A673 (cell line): Measurements from ENCODE around the gene GH2. TPM values are rescaled to one million over a fixed set of nuclear protein-coding genes. Genes with fewer than 3 reads are reported as not detected.

Experiments
- BruUV-seq: library from RNA; stranded (reverse); fragments of 400-500 nt; replicated peaks from 2 replicates; lab custom pipeline; 2021; lab: Mats Ljungman, UMichigan
- CTCF ChIA-PET: fragments of 300-600 bp; sonication (Branson Sonifier 250); formaldehyde crosslinking; loops from one replicate; lab custom pipeline; 2022; ENCODE audit warnings: antibody characterized with exemption; lab: Charles Lee
- POLR2A ChIA-PET: fragments of 300-600 bp; sonication (Branson Sonifier 250); formaldehyde crosslinking; loops from one replicate; lab custom pipeline; 2022; ENCODE audit warnings: antibody characterized with exemption; ENCODE audit not compliant: low non-redundant PET; lab: Charles Lee
- DNase-seq: peaks from one replicate; pipeline ENCODE4 v3.0.0-alpha.2; 2015; ENCODE audit warnings: low spot score
- H3K27ac ChIP-seq: fragments of 200-600 bp; sonication (generic); 2 replicates; pipeline ENCODE4 v1.5.1; 2016; ENCODE audit warnings: mixed run types, low read depth, mild to moderate bottlenecking, mixed read lengths, antibody characterized with exemption, low read length; ENCODE audit not compliant: poor library complexity, severe bottlenecking
- H3K27me3 ChIP-seq: fragments of 200-600 bp; sonication (generic); replicated peaks from 2 replicates; pipeline ENCODE4 v1.6.1; 2017; ENCODE audit warnings: mixed run types, low read depth, mild to moderate bottlenecking, mixed read lengths, antibody characterized with exemption, low read length; ENCODE audit not compliant: insufficient read depth, poor library complexity
- H3K36me3 ChIP-seq: fragments of 200-600 bp; sonication (generic); 2 replicates; pipeline ENCODE4 v1.6.1; 2016; ENCODE audit warnings: mixed run types, mild to moderate bottlenecking, mixed read lengths, antibody characterized with exemption, low read length; ENCODE audit not compliant: insufficient read depth, poor library complexity, severe bottlenecking
- H3K4me1 ChIP-seq: fragments of 200-600 bp; sonication (generic); 2 replicates; pipeline ENCODE4 v1.6.1; 2017; ENCODE audit warnings: mixed run types, mild to moderate bottlenecking, mixed read lengths, antibody characterized with exemption, low read length; ENCODE audit not compliant: insufficient read depth, poor library complexity, severe bottlenecking
- H3K4me3 ChIP-seq: fragments of 200-600 bp; sonication (generic); 2 replicates; pipeline ENCODE4 v1.5.1; 2016; ENCODE audit warnings: low read depth, mixed run types, mild to moderate bottlenecking, mixed read lengths, low read length; ENCODE audit not compliant: poor library complexity, severe bottlenecking
- H3K9me3 ChIP-seq: fragments of 200-600 bp; sonication (generic); 2 replicates; pipeline ENCODE4 v1.6.1; 2016; ENCODE audit warnings: mixed run types, low read depth, mild to moderate bottlenecking, mixed read lengths, antibody characterized with exemption, low read length; ENCODE audit not compliant: poor library complexity, severe bottlenecking
- CTCF ChIP-seq: fragments of 300-800, 200-600 bp; sonication (generic); conservative IDR thresholded peaks from 2 replicates; pipeline ENCODE4 v1.5.1; 2017; ENCODE audit warnings: low read depth, mild to moderate bottlenecking, antibody characterized with exemption, low read length, moderate library complexity, mixed read lengths
- EZH2 ChIP-seq: fragments of 200-600 bp; sonication (generic); IDR thresholded peaks from 2 replicates; pipeline ENCODE4 v1.6.1; 2017; ENCODE audit warnings: borderline replicate concordance, low read depth, mild to moderate bottlenecking, mixed read lengths, antibody characterized with exemption, low read length; ENCODE audit not compliant: poor library complexity, severe bottlenecking
- intact Hi-C: fragments of 100-400 bp; cut with micrococcal nuclease; formaldehyde crosslinking; loops from one replicate; pipeline ENCODE4 v1.10.0; 2022; ENCODE audit not compliant: unreplicated experiment
- total RNA-seq: library from RNA; stranded (reverse); gene quantifications from 2 replicates; pipeline ENCODE4 v1.2.3, GENCODE V29; 2021

The GH2 gene
- total RNA-seq, 1 experiment from 2014 or later, result not detected

GRCh38 chr17:63928966-63929695 is 47.4 kb upstream of the GH2 start:
- H3K4me1 ChIP-seq, result peaks cover 15% of the 10 kb centered on the region
- POLR2A ChIA-PET, result no interaction called here
- BruUV-seq, result no TSS peak
- H3K4me3 ChIP-seq, result no peak overlapping the region
- H3K36me3 ChIP-seq, result no peaks in the 10 kb centered on the region
- H3K9me3 ChIP-seq, result no peaks in the 10 kb centered on the region
- CTCF ChIA-PET, result no interaction called here
- no peaks in the 10 kb centered on the region for H3K27me3 ChIP-seq
- DNase-seq, result no peak
- TF ChIP-seq EZH2 (no peak), CTCF (no peak)
- intact Hi-C loops, result no loop called here
- H3K27ac ChIP-seq, result no peak overlapping the region

- TF ChIP-seq CTCF (no peak), EZH2 (no peak)
- Histone ChIP-seq H3K9me3 (no peaks in the 10 kb centered on the region), H3K36me3 (no peaks in the 10 kb centered on the region), H3K4me3 (no peak overlapping the region), H3K27me3 (no peaks in the 10 kb centered on the region), H3K4me1 (peaks cover 15% of the 10 kb centered on the region), H3K27ac (no peak overlapping the region)
- BruUV-seq, result no TSS peak
- intact Hi-C loops, result no loop called here
- no peak for DNase-seq
- ChIA-PET POLR2A (no interaction called here), CTCF (interaction anchor here (0.8 kb wide), 1 partner anchor 9 kb away, joined by 4 read pairs; the partner anchor contains the start of gene GH1)
Measured at GRCh38 chr17:63928172-63928666, 46.5 kb upstream of the GH2 start.

GRCh38 chr17:63927464-63928171 is 45.9 kb upstream of the GH2 start:
- no TSS peak for BruUV-seq
- H3K4me1 ChIP-seq, result peaks cover 13% of the 10 kb centered on the region
- POLR2A ChIA-PET, result no interaction called here
- intact Hi-C loops, result no loop called here
- H3K9me3 ChIP-seq, result no peaks in the 10 kb centered on the region
- no peak overlapping the region for H3K27ac ChIP-seq
- CTCF ChIA-PET, result interaction anchor here (0.8 kb wide), 1 partner anchor 9 kb away, joined by 4 read pairs; the partner anchor contains the start of gene GH1
- no peaks in the 10 kb centered on the region for H3K27me3 ChIP-seq
- no peak for DNase-seq
- TF ChIP-seq EZH2 (no peak), CTCF (no peak)
- no peaks in the 10 kb centered on the region for H3K36me3 ChIP-seq
- H3K4me3 ChIP-seq, result no peak overlapping the region
